ENCODE results near the gene WBP11. TPM values are rescaled to one million over a fixed set of nuclear protein-coding genes. Genes with fewer than 3 reads are reported as not detected.
"Not testable (repeated sequence)": the region's sequence is repeated elsewhere in the genome, so short reads cannot be mapped to it uniquely, and the experiment has no call there.

Gene WBP11
- total RNA-seq, 1 donor from 2014 or later, result 72.1 TPM

GRCh38 chr12:14741942-14742341 lies 61.3 kb downstream of the WBP11 start:
- H4K20me1 ChIP-seq (ENCODE audit: insufficient read depth, low read length), result no peaks in the 10 kb centered on the region
- Mint-ChIP-seq H3K36me3 (ENCODE audit: low read depth, unreplicated experiment) (peaks cover 10% of the 10 kb centered on the region), H3K27ac (ENCODE audit: unreplicated experiment) (no peak overlapping the region), H3K4me1 (ENCODE audit: low read depth, unreplicated experiment) (no peaks in the 10 kb centered on the region), H3K4me3 (ENCODE audit: unreplicated experiment) (no peak overlapping the region), H3K9me3 (ENCODE audit: unreplicated experiment) (peaks cover 9% of the 10 kb centered on the region), H3K27me3 (ENCODE audit: low read depth, unreplicated experiment) (no peaks in the 10 kb centered on the region)
- no peaks in the 10 kb centered on the region for H3K36me3 ChIP-seq (ENCODE audit: insufficient read depth, low read length)
- no peak overlapping the region for H3K4me3 ChIP-seq (ENCODE audit: insufficient read depth, low read depth, low read length)
- no peak overlapping the region for H2AFZ ChIP-seq (ENCODE audit: low read depth, low read length)
- H3K9ac ChIP-seq (ENCODE audit: low read length), result no peak overlapping the region
- DNase-seq (ENCODE audit: low read depth), result no peak
- no peak overlapping the region for H3K4me2 ChIP-seq (ENCODE audit: low read length)
- no peaks in the 10 kb centered on the region for H3K79me2 ChIP-seq (ENCODE audit: insufficient read depth, low read length)
- TF ChIP-seq EZH2 (IDR thresholded peaks at IDR 0.05; ENCODE audit: insufficient read depth, low read length) (no peak), CTCF (IDR thresholded peaks at IDR 0.05; ENCODE audit: insufficient read depth, low read depth, low read length) (no peak)
- no peaks in the 10 kb centered on the region for H3K27me3 ChIP-seq (ENCODE audit: insufficient read depth, low read length)
- H3K9me3 ChIP-seq (ENCODE audit: insufficient read depth, low read depth, low read length), result no peaks in the 10 kb centered on the region
- H3K27ac ChIP-seq (ENCODE audit: low read depth, low read length), result no peak overlapping the region
- no peaks in the 10 kb centered on the region for H3K4me1 ChIP-seq (ENCODE audit: insufficient read depth, low read length)
- FAIRE-seq, result no peak

GRCh38 chr12:14741153-14741552 lies 62.1 kb downstream of the WBP11 start:
- no peak for DNase-seq (ENCODE audit: low read depth)
- Histone ChIP-seq H3K4me3 (ENCODE audit: insufficient read depth, low read depth, low read length) (no peak overlapping the region), H3K27ac (ENCODE audit: low read depth, low read length) (no peak overlapping the region), H2AFZ (ENCODE audit: low read depth, low read length) (no peak overlapping the region), H3K79me2 (ENCODE audit: insufficient read depth, low read length) (no peaks in the 10 kb centered on the region), H3K4me1 (ENCODE audit: insufficient read depth, low read length) (no peaks in the 10 kb centered on the region), H3K4me2 (ENCODE audit: low read length) (no peak overlapping the region), H3K27me3 (ENCODE audit: insufficient read depth, low read length) (no peaks in the 10 kb centered on the region), H3K9me3 (ENCODE audit: insufficient read depth, low read depth, low read length) (no peaks in the 10 kb centered on the region), H3K9ac (ENCODE audit: low read length) (no peak overlapping the region), H3K36me3 (ENCODE audit: insufficient read depth, low read length) (no peaks in the 10 kb centered on the region), H4K20me1 (ENCODE audit: insufficient read depth, low read length) (no peaks in the 10 kb centered on the region)
- TF ChIP-seq CTCF (IDR thresholded peaks at IDR 0.05; ENCODE audit: insufficient read depth, low read depth, low read length) (no peak), EZH2 (IDR thresholded peaks at IDR 0.05; ENCODE audit: insufficient read depth, low read length) (no peak)
- H3K27ac Mint-ChIP-seq (ENCODE audit: unreplicated experiment), result no peak overlapping the region
- H3K27me3 Mint-ChIP-seq (ENCODE audit: low read depth, unreplicated experiment), result no peaks in the 10 kb centered on the region
- FAIRE-seq, result no peak
- H3K36me3 Mint-ChIP-seq (ENCODE audit: low read depth, unreplicated experiment), result peaks cover 8% of the 10 kb centered on the region
- peaks cover 9% of the 10 kb centered on the region for H3K9me3 Mint-ChIP-seq (ENCODE audit: unreplicated experiment)
- no peak overlapping the region for H3K4me3 Mint-ChIP-seq (ENCODE audit: unreplicated experiment)
- no peaks in the 10 kb centered on the region for H3K4me1 Mint-ChIP-seq (ENCODE audit: low read depth, unreplicated experiment)

GRCh38 chr12:14736441-14736840 lies 66.8 kb downstream of the WBP11 start:
- H3K27me3 ChIP-seq (ENCODE audit: insufficient read depth, low read length); FAIRE-seq; H4K20me1 ChIP-seq (ENCODE audit: insufficient read depth, low read length); H3K9me3 Mint-ChIP-seq (ENCODE audit: unreplicated experiment); H3K4me1 ChIP-seq (ENCODE audit: insufficient read depth, low read length); H3K79me2 ChIP-seq (ENCODE audit: insufficient read depth, low read length); H3K27ac ChIP-seq (ENCODE audit: low read depth, low read length); H3K9me3 ChIP-seq (ENCODE audit: insufficient read depth, low read depth, low read length); H3K36me3 Mint-ChIP-seq (ENCODE audit: low read depth, unreplicated experiment); H3K4me3 ChIP-seq (ENCODE audit: insufficient read depth, low read depth, low read length); H3K27me3 Mint-ChIP-seq (ENCODE audit: low read depth, unreplicated experiment); H2AFZ ChIP-seq (ENCODE audit: low read depth, low read length); H3K4me1 Mint-ChIP-seq (ENCODE audit: low read depth, unreplicated experiment); DNase-seq (ENCODE audit: low read depth); H3K9ac ChIP-seq (ENCODE audit: low read length); H3K4me3 Mint-ChIP-seq (ENCODE audit: unreplicated experiment); H3K27ac Mint-ChIP-seq (ENCODE audit: unreplicated experiment); H3K4me2 ChIP-seq (ENCODE audit: low read length); H3K36me3 ChIP-seq (ENCODE audit: insufficient read depth, low read length): not testable (repeated sequence)

Other genes starting within 250 kb of the WBP11 start
- 0.57 and 1.1 TPM in 2 replicates for gene PLBD1, start 235.6 kb downstream of the WBP11 start, total RNA-seq
- 0.09 and 0.10 TPM in 2 replicates for gene GUCY2C, start 106.9 kb downstream of the WBP11 start, total RNA-seq
- 1.7 and 2.0 TPM in 2 replicates for gene C12orf60, start 192 bp upstream of the WBP11 start, total RNA-seq
- gene SMCO3, start 10.7 kb upstream of the WBP11 start, total RNA-seq, result 0.57 and 0.84 TPM in 2 replicates
- gene ART4, start 40.0 kb upstream of the WBP11 start, total RNA-seq, result not detected in 2 replicates
- not detected in 2 replicates for gene MGP, start 82.4 kb upstream of the WBP11 start, total RNA-seq
- 0.29 and 1.0 TPM in 2 replicates for gene ERP27, start 135.1 kb upstream of the WBP11 start, total RNA-seq
- gene ARHGDIB, start 158.1 kb upstream of the WBP11 start, total RNA-seq, result 14.6 and 19.0 TPM in 2 replicates
- not detected in 2 replicates for gene PDE6H, start 169.6 kb upstream of the WBP11 start, total RNA-seq

Measured in astrocyte (in vitro differentiated cells and primary cell).